ENCODE data around the gene ORM2. TPM values are rescaled to one million over a fixed set of nuclear protein-coding genes. Genes with fewer than 3 reads are reported as not detected.
"Not testable (repeated sequence)": the region's sequence is repeated elsewhere in the genome, so short reads cannot be mapped to it uniquely, and the experiment has no call there.

Gene ORM2
- total RNA-seq, 2 donors from 2014 or later: not detected

DNA sequence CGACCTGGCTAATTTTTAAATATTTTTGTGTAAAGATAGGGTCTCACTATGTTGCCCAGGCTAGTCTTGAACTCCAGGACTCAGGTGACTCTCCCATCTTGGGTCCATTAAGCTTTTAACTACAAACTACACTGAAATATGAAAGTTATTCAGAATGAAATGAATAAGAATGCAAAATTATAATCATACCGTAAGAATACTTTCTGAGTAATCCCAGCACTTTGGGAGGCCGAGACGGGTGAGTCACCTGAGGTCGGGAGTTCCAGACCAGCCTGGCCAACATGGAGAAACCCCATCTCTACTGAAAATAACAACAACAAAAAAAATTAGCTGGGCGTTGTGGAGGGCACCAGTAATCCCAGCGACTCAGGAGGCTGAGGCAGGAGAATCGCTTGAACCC is 7.9 kb upstream of the ORM2 start:
- no peak overlapping the region for H3K4me3 ChIP-seq

DNA sequence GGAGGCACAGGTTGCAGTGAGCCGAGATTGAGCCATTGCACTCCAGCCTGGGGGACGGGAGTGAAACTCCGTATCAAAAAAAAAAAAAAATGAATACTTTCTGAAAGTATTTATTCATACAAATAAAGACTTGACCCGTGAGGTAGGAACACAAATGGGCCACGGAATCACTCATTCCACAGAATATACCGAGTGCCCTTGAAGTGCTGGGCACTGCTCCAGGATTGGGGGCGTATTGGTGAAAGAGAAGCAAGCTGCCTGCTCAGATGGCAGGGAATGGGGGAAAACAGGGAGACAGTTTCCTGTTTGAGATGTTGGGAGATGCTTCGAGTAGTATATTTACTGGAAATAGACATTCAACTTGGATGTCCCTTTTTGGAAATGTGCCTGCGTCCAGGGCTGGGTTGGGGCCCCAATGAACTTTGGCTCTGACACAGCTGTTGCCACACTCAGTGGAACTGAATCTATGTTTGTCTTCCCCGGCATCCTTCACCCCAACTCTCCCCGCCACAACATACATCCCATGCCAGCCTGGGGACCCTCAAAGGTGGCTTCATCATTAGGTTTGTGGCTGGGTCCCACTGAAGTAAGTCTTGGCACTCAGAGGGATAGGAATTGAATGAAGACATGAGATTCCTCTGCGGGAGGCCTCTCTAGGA is 7.4 kb upstream of the ORM2 start:
- H3K27me3 ChIP-seq; H3K4me3 ChIP-seq; H3K36me3 ChIP-seq (replicated peaks in 1 of 2; ENCODE audit: insufficient read depth in 1 of 2, low read depth in 2 of 2); DNase-seq; intact Hi-C loops (cut with DNase I); H3K9me3 ChIP-seq; ATAC-seq; H3K4me1 ChIP-seq; H3K27ac ChIP-seq: not testable (repeated sequence)
- 49% methylated on average over 12 of the region's 12 CpGs for WGBS, 2 donors

More for the DNA sequence above, 7.9 kb upstream of the ORM2 start:
- Histone ChIP-seq H3K27ac (no peak overlapping the region), H3K27me3 (no peaks in the 10 kb centered on the region), H3K36me3 (replicated peaks in 1 of 2; ENCODE audit: insufficient read depth in 1 of 2, low read depth in 2 of 2) (no peaks in the 10 kb centered on the region), H3K4me1 (no peaks in the 10 kb centered on the region), H3K9me3 (no peaks in the 10 kb centered on the region)
- intact Hi-C loops (cut with DNase I): no loop called here
- DNase-seq (no peak), ATAC-seq (no peak)
- 79 to 87% methylated on average over 8 of the region's 8 CpGs for WGBS, 2 donors
- TF ChIP-seq, protein P1, sequence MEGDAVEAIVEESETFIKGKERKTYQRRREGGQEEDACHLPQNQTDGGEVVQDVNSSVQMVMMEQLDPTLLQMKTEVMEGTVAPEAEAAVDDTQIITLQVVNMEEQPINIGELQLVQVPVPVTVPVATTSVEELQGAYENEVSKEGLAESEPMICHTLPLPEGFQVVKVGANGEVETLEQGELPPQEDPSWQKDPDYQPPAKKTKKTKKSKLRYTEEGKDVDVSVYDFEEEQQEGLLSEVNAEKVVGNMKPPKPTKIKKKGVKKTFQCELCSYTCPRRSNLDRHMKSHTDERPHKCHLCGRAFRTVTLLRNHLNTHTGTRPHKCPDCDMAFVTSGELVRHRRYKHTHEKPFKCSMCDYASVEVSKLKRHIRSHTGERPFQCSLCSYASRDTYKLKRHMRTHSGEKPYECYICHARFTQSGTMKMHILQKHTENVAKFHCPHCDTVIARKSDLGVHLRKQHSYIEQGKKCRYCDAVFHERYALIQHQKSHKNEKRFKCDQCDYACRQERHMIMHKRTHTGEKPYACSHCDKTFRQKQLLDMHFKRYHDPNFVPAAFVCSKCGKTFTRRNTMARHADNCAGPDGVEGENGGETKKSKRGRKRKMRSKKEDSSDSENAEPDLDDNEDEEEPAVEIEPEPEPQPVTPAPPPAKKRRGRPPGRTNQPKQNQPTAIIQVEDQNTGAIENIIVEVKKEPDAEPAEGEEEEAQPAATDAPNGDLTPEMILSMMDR (IDR thresholded peaks at IDR 0.05): no peak
- TF ChIP-seq POLR2A (IDR thresholded peaks at IDR 0.05): no peak

DNA sequence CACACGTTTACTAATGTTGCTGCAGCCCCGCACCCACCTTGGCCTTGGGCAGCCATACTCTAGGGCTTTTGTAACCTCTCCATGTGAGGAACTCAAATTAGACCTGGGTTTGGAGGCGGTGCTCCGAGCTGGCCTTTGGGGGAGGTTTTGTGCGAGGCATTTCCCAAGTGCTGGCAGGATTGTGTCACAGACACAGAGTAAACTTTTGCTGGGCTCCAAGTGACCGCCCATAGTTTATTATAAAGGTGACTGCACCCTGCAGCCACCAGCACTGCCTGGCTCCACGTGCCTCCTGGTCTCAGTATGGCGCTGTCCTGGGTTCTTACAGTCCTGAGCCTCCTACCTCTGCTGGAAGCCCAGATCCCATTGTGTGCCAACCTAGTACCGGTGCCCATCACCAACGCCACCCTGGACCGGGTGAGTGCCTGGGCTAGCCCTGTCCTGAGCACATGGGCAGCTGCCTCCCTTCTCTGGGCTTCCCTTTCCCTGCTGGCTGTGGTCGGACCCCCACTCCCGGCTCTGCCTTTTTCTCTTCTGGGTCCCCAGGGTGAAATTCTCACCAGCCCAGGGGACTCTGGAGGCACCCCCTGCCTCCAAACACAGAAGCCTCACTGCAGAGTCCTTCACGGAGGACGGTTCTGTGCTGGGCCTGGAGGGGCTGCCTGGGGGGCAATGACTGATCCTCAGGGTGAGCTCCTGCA is 6.7 kb upstream of the ORM2 start, which contains the start of gene ORM1:
Gene ORM1 (plus strand): TSS at position 268 of the 701 bp plus-strand sequence. CDS start 36 bp downstream, at position 304.
- 63% methylated on average over 3 of the region's 15 CpGs; no CpG with 5 or more reads in 1 of the 2 donors for WGBS, 2 donors
- H3K36me3 ChIP-seq (replicated peaks in 1 of 2; ENCODE audit: insufficient read depth in 1 of 2, low read depth in 2 of 2); DNase-seq; intact Hi-C loops (cut with DNase I); H3K9me3 ChIP-seq; H3K4me3 ChIP-seq; H3K27ac ChIP-seq; H3K27me3 ChIP-seq; H3K4me1 ChIP-seq: not testable (repeated sequence)
- ATAC-seq: peak; percentile 53

DNA sequence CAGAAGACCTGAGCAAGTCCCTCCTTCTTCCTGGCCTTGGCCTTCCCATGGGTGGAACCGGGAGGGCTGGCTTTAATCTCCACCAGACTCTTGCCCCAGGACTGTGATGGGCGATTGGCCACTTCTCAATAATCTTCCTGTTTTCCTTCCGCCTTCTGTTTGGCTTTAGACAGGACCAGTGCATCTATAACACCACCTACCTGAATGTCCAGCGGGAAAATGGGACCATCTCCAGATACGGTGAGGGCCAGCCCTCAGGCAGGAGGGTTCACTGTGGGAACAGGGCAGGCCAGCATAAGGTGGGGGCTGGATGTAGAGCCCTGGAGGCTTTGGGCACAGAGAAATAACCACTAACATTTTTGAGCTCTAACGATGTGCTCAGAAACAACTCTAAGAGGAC is 5.8 kb upstream of the ORM2 start:
- intact Hi-C loops (cut with DNase I); H3K27ac ChIP-seq; H3K27me3 ChIP-seq; DNase-seq; ATAC-seq; H3K36me3 ChIP-seq (replicated peaks in 1 of 2; ENCODE audit: insufficient read depth in 1 of 2, low read depth in 2 of 2); H3K4me1 ChIP-seq; H3K4me3 ChIP-seq; H3K9me3 ChIP-seq: not testable (repeated sequence)
- 67 to 70% methylated on average over 6 of the region's 6 CpGs for WGBS, 2 donors

DNA sequence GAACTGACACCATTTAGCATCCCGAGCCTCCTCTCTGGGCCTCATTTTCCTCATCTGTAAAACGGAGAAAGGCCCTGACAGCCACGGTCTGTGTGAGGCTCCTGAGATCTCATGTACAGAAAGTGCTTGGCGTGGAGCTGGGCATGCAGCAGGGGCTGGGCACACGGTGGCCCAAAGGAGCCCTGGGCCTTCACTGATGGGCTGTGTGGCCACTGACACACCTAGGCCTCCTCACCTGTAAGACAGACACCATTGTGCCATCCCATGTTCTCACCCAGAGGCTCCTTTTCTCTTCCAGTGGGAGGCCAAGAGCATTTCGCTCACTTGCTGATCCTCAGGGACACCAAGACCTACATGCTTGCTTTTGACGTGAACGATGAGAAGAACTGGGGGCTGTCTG is 5.2 kb upstream of the ORM2 start:
- 80 to 92% methylated on average over 6 to 8 of the region's 8 CpGs for WGBS, 2 donors
- ATAC-seq (no peak), DNase-seq (no peak)
- no peaks in the 10 kb centered on the region for H3K9me3 ChIP-seq
- no peaks in the 10 kb centered on the region for H3K36me3 ChIP-seq (replicated peaks in 1 of 2; ENCODE audit: insufficient read depth in 1 of 2, low read depth in 2 of 2)
- intact Hi-C loops (cut with DNase I): no loop called here
- H3K27ac ChIP-seq: no peak overlapping the region
- no peak overlapping the region for H3K4me3 ChIP-seq
- H3K4me1 ChIP-seq: no peaks in the 10 kb centered on the region
- H3K27me3 ChIP-seq: no peaks in the 10 kb centered on the region
- TF ChIP-seq, protein P1 (IDR thresholded peaks at IDR 0.05): no peak
- TF ChIP-seq POLR2A (IDR thresholded peaks at IDR 0.05): no peak

DNA sequence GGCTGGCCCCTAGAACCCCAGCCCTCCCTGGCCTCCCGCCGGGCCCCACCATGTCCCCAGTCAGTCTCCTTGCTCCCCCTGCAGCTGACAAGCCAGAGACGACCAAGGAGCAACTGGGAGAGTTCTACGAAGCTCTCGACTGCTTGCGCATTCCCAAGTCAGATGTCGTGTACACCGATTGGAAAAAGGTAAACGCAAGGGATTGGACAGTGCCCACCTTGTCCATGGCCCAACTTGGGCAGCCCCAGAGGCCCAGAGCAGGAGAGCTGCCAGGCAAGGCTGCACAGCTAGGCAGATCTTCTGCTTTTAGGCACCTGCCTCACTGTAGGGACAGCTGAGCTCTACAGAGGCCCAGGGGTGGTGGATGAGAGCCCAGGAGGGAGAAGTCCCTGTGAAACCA is 4.7 kb upstream of the ORM2 start:
- H3K4me3 ChIP-seq; DNase-seq; H3K36me3 ChIP-seq (replicated peaks in 1 of 2; ENCODE audit: insufficient read depth in 1 of 2, low read depth in 2 of 2); ATAC-seq; intact Hi-C loops (cut with DNase I); H3K4me1 ChIP-seq; H3K9me3 ChIP-seq; H3K27ac ChIP-seq; H3K27me3 ChIP-seq: not testable (repeated sequence)
- 86 to 88% methylated on average over 6 to 7 of the region's 9 CpGs for WGBS, 2 donors

DNA sequence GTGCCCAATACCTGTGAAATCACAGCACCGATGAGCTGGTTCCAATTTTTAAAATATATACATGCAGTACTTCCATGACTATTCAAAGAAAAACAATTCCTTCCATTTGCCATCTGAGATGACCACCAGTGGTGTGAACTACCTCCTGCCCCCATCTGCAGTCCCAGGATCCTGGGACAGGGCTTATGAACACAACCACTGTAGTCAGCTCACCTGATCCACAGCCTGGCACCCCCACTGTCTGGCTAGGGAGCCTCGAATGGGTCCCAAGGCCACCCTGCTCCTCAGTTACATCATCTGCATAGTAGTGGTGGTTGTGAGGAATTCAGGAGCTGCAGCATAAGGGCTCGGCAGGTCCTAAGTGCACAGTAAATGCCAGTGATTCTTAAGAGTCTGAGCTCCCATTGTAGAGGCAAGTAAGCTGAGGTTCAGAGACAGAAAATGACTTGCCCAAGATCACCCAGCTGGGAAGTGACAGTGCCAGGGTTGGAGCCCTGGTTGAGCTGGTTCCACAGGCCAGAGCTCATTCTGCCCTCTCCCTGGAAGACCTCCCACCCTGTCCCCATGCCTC is 3.9 kb upstream of the ORM2 start:
- H3K9me3 ChIP-seq; ATAC-seq; H3K4me3 ChIP-seq; DNase-seq; H3K36me3 ChIP-seq (replicated peaks in 1 of 2; ENCODE audit: insufficient read depth in 1 of 2, low read depth in 2 of 2); H3K27ac ChIP-seq; intact Hi-C loops (cut with DNase I); H3K27me3 ChIP-seq; H3K4me1 ChIP-seq: not testable (repeated sequence)
- 65 to 68% methylated on average over 3 of the region's 3 CpGs for WGBS, 2 donors
